NK-92 (cell line): ENCODE measurements around the gene ANKRD49.

Source experiments
- DNase-seq: peaks from one replicate; lab custom pipeline; 2025; ENCODE audit not compliant: unreplicated experiment; lab: John Stamatoyannopoulos, UW

The ANKRD49 gene, protein sequence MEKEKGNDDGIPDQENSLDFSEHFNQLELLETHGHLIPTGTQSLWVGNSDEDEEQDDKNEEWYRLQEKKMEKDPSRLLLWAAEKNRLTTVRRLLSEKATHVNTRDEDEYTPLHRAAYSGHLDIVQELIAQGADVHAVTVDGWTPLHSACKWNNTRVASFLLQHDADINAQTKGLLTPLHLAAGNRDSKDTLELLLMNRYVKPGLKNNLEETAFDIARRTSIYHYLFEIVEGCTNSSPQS

GRCh38 chr11:94493281-94494125 is at the start of gene ANKRD49, which contains the start of gene MRE11:
Gene ANKRD49, plus strand, starts transcription at chr11:94493984. Its CDS starts 2,710 bp downstream, at chr11:94496694.
Gene MRE11, minus strand, starts transcription at chr11:94493844. Its CDS starts 1,043 bp downstream, at chr11:94492801.
- peak; percentile 88 for DNase-seq

GRCh38 chr11:94445641-94446040 is 48.1 kb upstream of the ANKRD49 start:
- DNase-seq, result no peak

DNA sequence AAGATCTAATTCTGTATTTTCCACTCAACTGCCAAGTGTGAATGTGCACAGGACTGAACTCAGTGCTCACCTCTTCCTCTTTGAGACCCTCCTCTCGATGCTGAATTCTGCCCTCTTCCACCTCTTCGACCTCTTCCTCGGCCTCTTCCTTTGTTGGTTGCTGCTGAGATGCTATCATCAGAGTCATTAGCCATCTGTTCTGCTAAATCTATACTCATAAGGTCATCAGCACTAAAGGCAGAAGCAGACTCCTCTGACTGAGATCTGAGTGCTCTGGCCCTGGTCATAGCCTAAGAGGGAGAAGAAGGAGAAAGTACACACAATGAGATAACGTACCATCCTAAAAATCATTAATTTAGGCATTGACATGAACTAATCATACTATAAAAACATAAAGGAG is 46.6 kb upstream of the ANKRD49 start:
- no peak for DNase-seq

- no peak for DNase-seq
Measured at GRCh38 chr11:94449029-94449428, 44.8 kb upstream of the ANKRD49 start.

GRCh38 chr11:94449437-94449836 is 44.3 kb upstream of the ANKRD49 start:
- DNase-seq, result no peak

DNA sequence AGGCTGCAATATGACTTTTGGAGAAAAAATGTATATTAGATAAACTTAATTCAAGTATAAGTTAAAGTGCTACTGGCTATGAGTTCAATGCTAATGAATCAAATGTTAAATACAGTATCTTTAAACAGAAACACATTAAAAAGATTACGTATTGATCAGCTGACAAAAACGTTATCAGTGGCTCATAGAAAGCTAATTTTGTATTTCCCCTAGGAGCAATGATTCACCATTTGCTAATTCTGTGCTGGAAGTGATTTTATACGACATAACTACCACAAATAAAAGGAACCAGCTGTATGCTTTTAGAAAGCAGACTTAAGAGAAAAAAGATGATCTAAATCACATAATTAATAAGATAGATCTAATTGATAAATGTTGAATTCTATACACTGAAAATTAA is 43.7 kb upstream of the ANKRD49 start:
- DNase-seq, result no peak

- no peak for DNase-seq
Measured at GRCh38 chr11:94452988-94453387, 40.8 kb upstream of the ANKRD49 start.

- no peak for DNase-seq
Measured at GRCh38 chr11:94454301-94454700, 39.5 kb upstream of the ANKRD49 start.

DNA sequence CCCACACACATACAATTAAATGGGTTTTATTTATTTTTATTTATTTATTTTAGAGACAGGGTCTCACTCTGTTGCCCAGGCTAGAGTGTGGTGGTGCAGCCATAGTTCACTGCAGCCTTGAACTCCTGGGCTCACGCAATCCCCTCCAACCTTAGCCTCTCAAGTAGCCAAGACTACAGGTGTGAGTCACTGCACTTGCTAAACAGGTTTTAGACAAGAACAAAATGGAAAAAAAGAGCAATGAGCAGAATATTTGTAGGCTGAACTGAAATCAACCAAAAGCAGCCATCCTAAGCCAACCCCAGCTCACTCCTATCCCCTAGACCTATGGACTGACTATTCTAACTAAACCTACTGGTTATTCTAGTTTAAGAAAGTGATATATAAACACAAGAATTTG is 37.9 kb upstream of the ANKRD49 start:
- DNase-seq, result no peak

DNA sequence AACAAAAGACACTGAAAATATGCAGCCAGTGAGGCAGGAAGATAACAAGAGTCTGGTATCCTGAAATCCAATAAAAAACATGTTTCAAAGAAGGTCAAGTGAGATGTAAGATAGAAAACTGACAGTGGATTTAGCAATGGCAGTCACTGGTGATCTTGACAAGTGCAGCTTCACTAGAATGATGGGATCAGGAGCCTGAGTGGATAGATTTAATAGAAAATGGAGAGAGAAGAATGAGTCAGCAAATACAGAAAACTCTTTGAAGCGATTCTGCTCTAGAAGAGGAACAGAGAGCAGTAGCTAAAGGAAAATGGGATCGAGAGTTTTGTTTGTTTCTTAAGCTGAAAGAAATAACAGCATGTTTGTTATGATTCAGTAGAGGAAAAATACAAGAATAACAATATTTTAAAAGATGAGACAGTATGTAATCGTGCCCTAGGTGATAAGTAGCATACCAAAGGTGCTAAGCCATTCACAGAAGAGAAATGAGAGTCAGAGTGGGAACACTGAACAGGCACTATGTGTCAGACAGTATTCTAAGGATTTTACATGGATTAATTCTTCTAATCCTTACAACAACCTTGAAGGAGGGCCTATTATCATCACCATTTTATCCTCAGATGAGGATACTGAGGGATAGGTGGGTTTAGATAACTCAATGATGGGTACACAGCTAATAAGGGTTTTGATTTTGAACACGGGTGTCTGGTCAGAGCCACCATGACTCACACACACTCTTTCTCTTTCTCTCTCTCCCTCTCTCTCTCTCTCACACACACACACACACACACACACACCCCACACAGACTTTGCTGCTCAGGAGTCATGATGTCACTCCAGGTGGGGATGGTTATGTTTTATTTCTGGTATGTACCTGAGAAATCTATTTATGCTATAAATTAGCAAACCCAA is 36.4 kb upstream of the ANKRD49 start:
- DNase-seq, result no peak

GRCh38 chr11:94459576-94459975 is 34.2 kb upstream of the ANKRD49 start:
- no peak for DNase-seq

- DNase-seq, result no peak
Measured at GRCh38 chr11:94469416-94469815, 24.4 kb upstream of the ANKRD49 start.

DNA sequence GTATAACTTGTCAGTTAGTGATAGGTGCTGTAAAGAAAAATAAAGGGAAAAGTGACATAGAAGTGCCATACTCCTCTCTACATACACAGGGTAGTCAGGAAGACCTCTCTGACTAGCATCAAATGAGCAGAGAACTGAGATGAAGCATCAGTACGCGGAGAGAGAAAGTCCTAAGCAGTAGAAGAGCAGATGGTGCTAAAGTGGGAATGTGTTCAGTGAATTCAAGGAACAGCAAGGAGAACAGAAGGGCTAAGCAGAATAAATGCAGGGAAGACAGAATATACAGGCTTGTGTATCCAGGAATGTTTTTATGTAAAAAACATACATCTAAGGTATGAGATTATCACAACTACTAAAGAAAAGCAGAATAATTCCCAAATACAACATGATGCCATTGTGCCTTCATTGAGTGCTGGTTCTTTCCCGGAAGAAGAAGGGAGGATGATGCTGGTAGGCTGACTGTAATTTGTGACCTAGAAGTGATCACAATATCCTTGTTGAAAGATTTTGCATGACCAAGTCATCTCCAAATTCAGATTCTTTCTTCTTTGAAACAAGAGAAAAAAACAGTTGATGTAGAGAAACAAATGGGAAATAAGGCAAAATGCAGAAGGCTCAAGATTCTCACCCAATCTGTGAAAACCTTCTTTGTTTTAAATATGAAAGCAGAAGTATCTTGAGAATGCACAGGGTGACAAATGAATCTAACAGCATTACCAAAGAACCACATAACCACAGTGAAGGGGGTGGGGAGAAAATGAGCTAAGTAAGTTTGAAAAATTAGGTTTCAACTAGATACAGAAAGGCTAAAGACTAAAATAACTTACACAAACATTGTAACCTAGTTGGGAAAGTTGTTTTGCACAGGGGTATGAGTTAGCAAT is 20.6 kb upstream of the ANKRD49 start:
- DNase-seq, result no peak

- no peak for DNase-seq
Measured at GRCh38 chr11:94477624-94478023, 16.2 kb upstream of the ANKRD49 start.

GRCh38 chr11:94481342-94481741 is 12.4 kb upstream of the ANKRD49 start:
- DNase-seq, result no peak

DNA sequence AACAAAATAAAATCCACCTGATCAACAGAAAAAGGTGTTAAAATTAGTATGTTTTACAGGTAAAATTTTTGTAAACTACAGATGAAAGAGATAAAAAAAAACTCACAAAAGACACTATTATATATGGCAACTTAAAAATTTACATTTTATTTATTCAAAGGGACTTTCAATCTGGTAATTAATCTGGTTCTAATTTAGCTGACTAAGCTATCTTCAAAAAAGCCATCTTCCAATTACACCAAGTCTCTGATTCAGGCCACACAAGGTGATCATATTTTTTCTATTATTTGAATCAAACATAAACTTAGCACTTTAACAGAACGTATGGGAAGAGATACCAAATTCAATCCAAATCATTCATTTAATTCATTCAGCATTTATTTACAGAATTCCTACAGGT is 7.7 kb upstream of the ANKRD49 start:
- no peak for DNase-seq

GRCh38 chr11:94494126-94494680 is 419 bp downstream of the ANKRD49 start:
- DNase-seq, result no peak

- no peak for DNase-seq
Measured at GRCh38 chr11:94500181-94500580, 6.4 kb downstream of the ANKRD49 start.

- no peak for DNase-seq
Measured at GRCh38 chr11:94501522-94501921, 7.7 kb downstream of the ANKRD49 start.

GRCh38 chr11:94504689-94505293 is 11.0 kb downstream of the ANKRD49 start:
- no peak for DNase-seq
